Type B pancreatic cell (in vitro differentiated cells): ENCODE measurements around the gene HIPK4. TPM values are rescaled to one million over a fixed set of nuclear protein-coding genes. Genes with fewer than 3 reads are reported as not detected.

Source experiments
- DNase-seq: peaks from one replicate; pipeline ENCODE4 v3.0.0; 2021; ENCODE audit warnings: mixed read lengths; ENCODE audit not compliant: unreplicated experiment; ENCODE audit errors: extremely low spot score
- H3K27ac Mint-ChIP-seq: 2 replicates; pipeline ENCODE4 v1.8.0; 2021; ENCODE audit warnings: mild to moderate bottlenecking, mixed read lengths
- H3K27me3 Mint-ChIP-seq: 2 replicates; pipeline ENCODE4 v1.8.0; 2021; ENCODE audit warnings: mixed read lengths
- H3K36me3 Mint-ChIP-seq: 2 replicates; pipeline ENCODE4 v1.8.0; 2021; ENCODE audit warnings: mixed read lengths
- H3K4me1 Mint-ChIP-seq: one replicate; pipeline ENCODE4 v1.8.0; 2021; ENCODE audit warnings: mixed read lengths; ENCODE audit not compliant: unreplicated experiment
- H3K4me3 Mint-ChIP-seq: 2 replicates; pipeline ENCODE4 v1.8.0; 2021; ENCODE audit warnings: mild to moderate bottlenecking, mixed read lengths
- H3K9me3 Mint-ChIP-seq: 2 replicates; pipeline ENCODE4 v1.8.0; 2021; ENCODE audit warnings: mixed read lengths
- total RNA-seq: library from RNA; stranded (reverse); gene quantifications from 2 replicates; pipeline ENCODE4 v1.2.1, GENCODE V29; 2021; ENCODE audit warnings: low replicate concordance
- TF ChIP-seq, protein P1 (sequence below): fragments of 200-600 bp; sonication (generic); conservative IDR thresholded peaks from 2 replicates; pipeline ENCODE4 v1.5.0; 2021; ENCODE audit warnings: antibody characterized with exemption, mild to moderate bottlenecking

HIPK4 gene
- total RNA-seq, 1 donor from 2014 or later: not detected

DNA sequence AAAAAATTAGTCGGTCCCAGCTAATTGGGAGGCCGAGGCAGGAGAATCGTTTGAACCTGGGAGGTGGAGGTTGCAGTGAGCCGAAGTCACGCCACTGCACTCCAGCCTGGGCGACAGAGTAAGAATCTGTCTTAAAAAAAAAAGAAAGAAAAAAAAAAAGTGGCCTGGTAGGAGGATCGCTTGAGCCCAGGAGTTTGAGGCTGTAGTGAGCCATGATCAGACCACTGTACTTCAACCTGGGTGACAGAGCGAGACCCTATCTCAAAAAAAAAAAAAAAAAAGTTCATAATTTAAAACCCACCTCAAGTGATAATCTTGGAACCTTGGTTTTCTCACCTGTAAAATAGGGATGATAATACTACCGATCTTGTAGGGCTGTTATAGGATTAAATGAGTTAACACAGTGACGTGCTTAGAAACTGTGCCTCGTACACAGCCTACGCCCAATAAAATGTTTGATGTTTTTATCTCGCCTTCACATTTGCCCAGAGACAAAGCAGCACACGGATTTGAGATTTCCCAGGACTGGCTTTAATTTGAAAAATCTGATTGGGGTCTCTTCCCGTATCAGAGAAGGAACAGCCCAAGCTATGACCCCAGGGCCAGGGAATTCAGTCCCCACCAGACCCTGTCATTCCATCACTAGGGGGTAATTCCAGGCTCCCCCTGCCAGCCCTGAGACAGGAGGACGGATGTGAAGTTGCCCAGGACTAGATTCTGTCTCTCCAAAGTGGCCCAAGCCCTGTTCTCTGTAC lies 32.2 kb upstream of the HIPK4 start:
- no peak for DNase-seq
- Mint-ChIP-seq H3K9me3 (no peaks in the 10 kb centered on the region), H3K36me3 (no peaks in the 10 kb centered on the region), H3K4me3 (peak overlapping the region; percentile 39), H3K27me3 (no peaks in the 10 kb centered on the region), H3K27ac (peak overlapping the region; percentile 95), H3K4me1 (peaks cover 18% of the 10 kb centered on the region)
- TF ChIP-seq, protein P1, sequence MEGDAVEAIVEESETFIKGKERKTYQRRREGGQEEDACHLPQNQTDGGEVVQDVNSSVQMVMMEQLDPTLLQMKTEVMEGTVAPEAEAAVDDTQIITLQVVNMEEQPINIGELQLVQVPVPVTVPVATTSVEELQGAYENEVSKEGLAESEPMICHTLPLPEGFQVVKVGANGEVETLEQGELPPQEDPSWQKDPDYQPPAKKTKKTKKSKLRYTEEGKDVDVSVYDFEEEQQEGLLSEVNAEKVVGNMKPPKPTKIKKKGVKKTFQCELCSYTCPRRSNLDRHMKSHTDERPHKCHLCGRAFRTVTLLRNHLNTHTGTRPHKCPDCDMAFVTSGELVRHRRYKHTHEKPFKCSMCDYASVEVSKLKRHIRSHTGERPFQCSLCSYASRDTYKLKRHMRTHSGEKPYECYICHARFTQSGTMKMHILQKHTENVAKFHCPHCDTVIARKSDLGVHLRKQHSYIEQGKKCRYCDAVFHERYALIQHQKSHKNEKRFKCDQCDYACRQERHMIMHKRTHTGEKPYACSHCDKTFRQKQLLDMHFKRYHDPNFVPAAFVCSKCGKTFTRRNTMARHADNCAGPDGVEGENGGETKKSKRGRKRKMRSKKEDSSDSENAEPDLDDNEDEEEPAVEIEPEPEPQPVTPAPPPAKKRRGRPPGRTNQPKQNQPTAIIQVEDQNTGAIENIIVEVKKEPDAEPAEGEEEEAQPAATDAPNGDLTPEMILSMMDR: no peak

DNA sequence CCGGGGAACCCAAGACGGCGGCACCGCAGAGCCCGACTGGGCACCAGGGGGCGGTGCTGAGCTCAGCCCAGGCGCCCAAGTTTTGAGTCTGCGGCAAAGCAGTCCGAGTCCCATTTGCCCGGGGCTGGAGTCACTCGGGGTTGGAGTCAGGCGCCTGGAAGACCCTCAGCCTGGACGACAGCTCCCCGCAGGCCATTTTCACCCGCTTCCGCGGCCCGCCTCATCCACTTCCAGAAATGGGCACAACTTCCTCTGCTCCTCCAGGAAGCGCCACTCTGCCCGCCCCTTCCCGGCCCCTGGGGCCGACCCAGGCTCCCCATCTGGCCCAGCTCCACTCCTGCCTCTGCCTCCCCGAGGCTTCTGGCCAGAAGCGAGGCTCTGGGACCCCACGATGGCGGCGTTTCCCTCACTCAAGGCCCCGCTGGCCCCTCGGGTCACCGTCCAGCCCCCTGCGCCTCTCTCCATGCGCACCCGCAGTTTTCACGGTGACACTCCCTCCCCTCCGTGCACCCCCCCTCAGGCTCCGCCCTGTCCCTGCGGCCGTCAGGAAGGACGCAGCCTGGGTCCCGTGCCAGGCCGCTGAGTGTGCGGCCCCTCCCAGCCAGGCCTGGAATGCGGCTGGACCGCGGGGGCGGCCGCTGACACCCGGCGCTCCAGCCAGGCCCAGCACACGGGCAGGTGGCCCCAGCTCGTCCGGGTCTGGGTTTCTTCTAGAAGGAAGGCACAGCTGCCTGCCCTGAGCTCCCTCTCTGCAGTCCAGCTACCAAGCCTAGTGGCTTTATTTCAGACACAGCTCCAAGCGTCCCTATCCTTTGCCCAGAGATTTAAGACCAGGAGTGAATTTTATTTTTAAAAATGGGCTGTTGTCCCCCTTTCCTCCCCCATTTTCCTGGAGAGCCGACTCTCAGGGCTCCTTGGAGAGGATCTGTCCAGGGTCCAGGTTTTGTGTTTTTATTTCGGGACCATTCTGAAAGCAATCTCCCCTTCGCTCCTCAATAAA lies 31.1 kb upstream of the HIPK4 start:
- no peaks in the 10 kb centered on the region for H3K36me3 Mint-ChIP-seq
- peak overlapping the region; percentile 95 for H3K27ac Mint-ChIP-seq
- no peaks in the 10 kb centered on the region for H3K9me3 Mint-ChIP-seq
- H3K27me3 Mint-ChIP-seq: no peaks in the 10 kb centered on the region
- peak overlapping the region; percentile 85 for H3K4me3 Mint-ChIP-seq
- TF ChIP-seq, protein P1: peak; percentile 97
- H3K4me1 Mint-ChIP-seq: peaks cover 18% of the 10 kb centered on the region
- DNase-seq: peak; percentile 89

DNA sequence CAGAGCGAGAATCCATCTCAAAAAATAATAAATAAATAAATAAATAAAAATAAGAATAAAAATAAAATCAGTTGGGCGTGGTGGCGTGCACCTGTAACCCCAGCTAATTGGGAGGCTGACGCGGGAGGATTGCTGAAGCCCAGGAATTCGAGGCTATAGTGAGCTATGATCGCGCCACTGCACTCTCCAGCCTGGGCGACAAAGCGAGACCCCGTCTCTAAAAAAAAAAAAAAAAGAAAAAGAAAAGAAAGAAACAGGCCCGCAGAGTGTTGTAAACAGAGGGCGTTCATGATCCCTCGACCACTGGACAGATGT lies 30.4 kb upstream of the HIPK4 start:
- Mint-ChIP-seq H3K4me3 (peak overlapping the region; percentile 85), H3K27ac (peak overlapping the region; percentile 95), H3K36me3 (no peaks in the 10 kb centered on the region), H3K9me3 (no peaks in the 10 kb centered on the region), H3K4me1 (peaks cover 18% of the 10 kb centered on the region), H3K27me3 (no peaks in the 10 kb centered on the region)
- DNase-seq: no peak
- TF ChIP-seq, protein P1: no peak

DNA sequence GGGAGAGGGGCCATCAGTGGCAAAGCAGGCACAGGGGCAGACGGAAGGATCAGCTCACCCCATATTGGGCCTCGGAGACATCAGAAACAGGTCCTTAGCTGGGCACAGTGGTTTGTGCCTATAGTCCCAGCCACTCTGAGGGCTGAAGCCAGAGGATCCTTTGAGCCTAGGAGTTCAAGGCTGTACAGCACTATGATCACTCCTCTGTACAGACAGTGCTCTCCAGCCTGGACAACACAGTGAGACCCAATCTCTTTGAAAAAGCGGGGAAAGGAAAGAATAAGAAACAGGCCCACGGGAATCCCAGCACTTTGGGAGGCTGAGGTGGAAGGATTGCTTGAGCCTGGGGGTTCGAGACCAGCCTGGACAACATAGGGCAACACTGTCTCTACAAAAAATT lies 29.8 kb upstream of the HIPK4 start:
- TF ChIP-seq, protein P1: no peak
- peaks cover 21% of the 10 kb centered on the region for H3K4me1 Mint-ChIP-seq

DNA sequence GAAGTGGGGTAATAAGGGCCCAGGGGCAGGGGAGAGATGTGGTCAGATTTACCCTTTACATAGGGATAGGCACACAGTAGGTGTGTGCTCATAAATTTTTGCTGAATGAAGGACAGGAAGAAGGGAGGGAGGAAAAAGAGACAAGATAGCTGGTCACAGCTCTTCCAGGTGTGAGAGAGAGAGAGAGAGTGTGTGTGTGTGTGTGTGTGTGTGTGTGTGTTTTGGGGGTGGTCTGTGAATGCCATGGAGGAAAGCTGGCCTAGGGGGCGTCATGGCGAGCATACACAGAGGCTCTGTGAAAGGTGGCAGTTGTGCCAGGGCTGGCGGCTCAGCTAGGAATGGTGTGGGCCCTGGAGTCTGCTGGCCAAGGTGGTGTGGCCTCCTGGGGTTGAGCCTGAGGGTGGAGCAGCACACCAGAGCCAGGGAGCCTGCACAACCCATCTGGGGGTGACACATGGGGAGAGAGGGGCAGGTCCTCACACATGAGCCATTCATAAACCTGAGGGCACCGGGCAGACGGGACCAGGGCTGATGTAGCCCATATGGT lies 29.2 kb upstream of the HIPK4 start:
- Mint-ChIP-seq H3K27ac (peak overlapping the region; percentile 83), H3K36me3 (no peaks in the 10 kb centered on the region), H3K4me1 (peaks cover 18% of the 10 kb centered on the region), H3K27me3 (no peaks in the 10 kb centered on the region), H3K9me3 (no peaks in the 10 kb centered on the region), H3K4me3 (peak overlapping the region; percentile 75)
- TF ChIP-seq, protein P1: no peak
- no peak for DNase-seq

More for the DNA sequence above, 29.8 kb upstream of the HIPK4 start:
- H3K36me3 Mint-ChIP-seq: no peaks in the 10 kb centered on the region
- H3K4me3 Mint-ChIP-seq: peak overlapping the region; percentile 75
- no peak for DNase-seq
- no peaks in the 10 kb centered on the region for H3K27me3 Mint-ChIP-seq
- no peaks in the 10 kb centered on the region for H3K9me3 Mint-ChIP-seq
- H3K27ac Mint-ChIP-seq: peak overlapping the region; percentile 83
